RCC 7860 (cell line): ENCODE measurements around the gene KIAA1217.
A peak's percentile ranks its signal among the peaks of the same experiment; 100 is the strongest.
"Not testable (repeated sequence)": the region's sequence is repeated elsewhere in the genome, so short reads cannot be mapped to it uniquely, and the experiment has no call there.

ENCODE experiments used
- DNase-seq: peaks from one replicate; pipeline ENCODE4 v3.0.0-alpha.2; 2015; ENCODE audit warnings: low spot score
- FAIRE-seq: peaks from 2 replicates; lab custom pipeline; 2012; peaks lifted over from hg19 to GRCh38; lab: Jason Lieb, UNC

The KIAA1217 gene

GRCh38 chr10:24324651-24325050 lies 115.7 kb downstream of the KIAA1217 start:
- DNase-seq (no peak), FAIRE-seq (no peak)

GRCh38 chr10:24331457-24331856 lies 122.5 kb downstream of the KIAA1217 start:
- DNase-seq: no peak
- no peak for FAIRE-seq

GRCh38 chr10:24333736-24334135 lies 124.8 kb downstream of the KIAA1217 start:
- no peak for FAIRE-seq
- no peak for DNase-seq

GRCh38 chr10:24334279-24334939 lies 125.5 kb downstream of the KIAA1217 start:
- FAIRE-seq (no peak), DNase-seq (no peak)

GRCh38 chr10:24337723-24338122 lies 128.8 kb downstream of the KIAA1217 start:
- FAIRE-seq, DNase-seq: not testable (repeated sequence)

- DNase-seq: no peak
- FAIRE-seq: no peak
Measured at GRCh38 chr10:24339387-24339786, 130.4 kb downstream of the KIAA1217 start.

- DNase-seq (no peak), FAIRE-seq (no peak)
Measured at GRCh38 chr10:24340446-24340845, 131.5 kb downstream of the KIAA1217 start.

GRCh38 chr10:24340883-24341282 lies 131.9 kb downstream of the KIAA1217 start:
- DNase-seq: no peak
- no peak for FAIRE-seq

- FAIRE-seq: no peak
- no peak for DNase-seq
Measured at GRCh38 chr10:24341371-24341770, 132.4 kb downstream of the KIAA1217 start.

GRCh38 chr10:24341897-24342296 lies 133.0 kb downstream of the KIAA1217 start:
- FAIRE-seq (no peak), DNase-seq (no peak)

GRCh38 chr10:24343686-24344085 lies 134.7 kb downstream of the KIAA1217 start:
- no peak for DNase-seq
- FAIRE-seq: no peak

GRCh38 chr10:24344279-24344678 lies 135.3 kb downstream of the KIAA1217 start:
- FAIRE-seq (peak; percentile 92), DNase-seq (peak; percentile 88)

- DNase-seq (no peak), FAIRE-seq (no peak)
Measured at GRCh38 chr10:24344695-24345463, 135.9 kb downstream of the KIAA1217 start.

- FAIRE-seq (no peak), DNase-seq (no peak)
Measured at GRCh38 chr10:24346877-24347519, 138.1 kb downstream of the KIAA1217 start.

GRCh38 chr10:24349379-24350001 lies 140.6 kb downstream of the KIAA1217 start:
- DNase-seq (no peak), FAIRE-seq (no peak)

- DNase-seq (peak; percentile 12), FAIRE-seq (no peak)
Measured at GRCh38 chr10:24350070-24350921, 141.4 kb downstream of the KIAA1217 start.

- DNase-seq, FAIRE-seq: not testable (repeated sequence)
Measured at GRCh38 chr10:24350922-24351225, 141.9 kb downstream of the KIAA1217 start.

GRCh38 chr10:24351961-24352360 lies 143.0 kb downstream of the KIAA1217 start:
- FAIRE-seq: no peak
- no peak for DNase-seq

- FAIRE-seq: no peak
Measured at GRCh38 chr10:24352399-24352798, 143.5 kb downstream of the KIAA1217 start.

GRCh38 chr10:24353319-24353718 lies 144.4 kb downstream of the KIAA1217 start:
- FAIRE-seq (no peak), DNase-seq (no peak)

More at GRCh38 chr10:24352399-24352798, 143.5 kb downstream of the KIAA1217 start:
- no peak for DNase-seq
